ENCODE measurements around the gene FAM200A. TPM values are rescaled to one million over a fixed set of nuclear protein-coding genes. Genes with fewer than 3 reads are reported as not detected.
"Not testable (repeated sequence)": the region's sequence is repeated elsewhere in the genome, so short reads cannot be mapped to it uniquely, and the experiment has no call there.

Gene FAM200A
- total RNA-seq, 2 experiments from 2014 or later, result 3.3 to 3.8 TPM

GRCh38 chr7:99557196-99557607 is 5.3 kb upstream of the FAM200A start:
- Mint-ChIP-seq H3K27me3 (ENCODE audit: low read depth) (no peaks in the 10 kb centered on the region), H3K4me1 (ENCODE audit: low read depth) (peaks cover 48% of the 10 kb centered on the region), H3K27ac (peak overlapping the region; percentile 96), H3K9me3 (no peaks in the 10 kb centered on the region), H3K36me3 (ENCODE audit: low read depth) (peaks cover 43% of the 10 kb centered on the region), H3K4me3 (peak overlapping the region; percentile 91)
- DNase-seq, result no peak
- CTCF ChIA-PET, result interaction anchor here (0.6 to 1.7 kb wide), 4 partner anchors 32 to 148 kb away, joined by 3 to 5 read pairs (median 4); partner anchors contain the start of gene ZKSCAN5
- intact Hi-C loops (cut with micrococcal nuclease), result loop anchor here (5.0 to 10.0 kb wide), 2 partner anchors 150 to 458 kb away; partner anchors contain the start of genes BUD31, PDAP1 and ZKSCAN1

GRCh38 chr7:99554939-99555338 is 3.0 kb upstream of the FAM200A start:
- CTCF ChIA-PET, result no interaction called here
- Mint-ChIP-seq H3K36me3 (ENCODE audit: low read depth) (peaks cover 30% of the 10 kb centered on the region), H3K4me3 (no peak overlapping the region)

GRCh38 chr7:99553039-99553438 is 1.1 kb upstream of the FAM200A start:
- DNase-seq, result no peak
- H3K27ac Mint-ChIP-seq, result no peak overlapping the region
- H3K27me3 Mint-ChIP-seq (ENCODE audit: low read depth), result no peaks in the 10 kb centered on the region
- H3K4me1 Mint-ChIP-seq (ENCODE audit: low read depth), result peaks cover 38% of the 10 kb centered on the region
- H3K4me3 Mint-ChIP-seq, result peak overlapping the region; percentile 14
- H3K9me3 Mint-ChIP-seq, result peaks cover 3% of the 10 kb centered on the region
- H3K36me3 Mint-ChIP-seq (ENCODE audit: low read depth), result peaks cover 32% of the 10 kb centered on the region
- intact Hi-C loops (cut with micrococcal nuclease), result loop anchor here (10.0 kb wide), 1 partner anchor 462 kb away; the partner anchor contains the start of gene ZKSCAN1
- CTCF ChIA-PET, result interaction anchor here (0.6 kb wide), 1 partner anchor 539 kb away, joined by 3 read pairs; no protein-coding TSS in a partner anchor

More at GRCh38 chr7:99554939-99555338, 3.0 kb upstream of the FAM200A start:
- H3K9me3 Mint-ChIP-seq, result no peaks in the 10 kb centered on the region
- no peak overlapping the region for H3K27ac Mint-ChIP-seq
- no peaks in the 10 kb centered on the region for H3K27me3 Mint-ChIP-seq (ENCODE audit: low read depth)
- H3K4me1 Mint-ChIP-seq (ENCODE audit: low read depth), result peaks cover 36% of the 10 kb centered on the region
- intact Hi-C loops (cut with micrococcal nuclease), result loop anchor here (5.0 to 10.0 kb wide), 2 partner anchors 148 to 460 kb away; partner anchors contain the start of genes BUD31, PDAP1 and ZKSCAN1
- no peak for DNase-seq

- Mint-ChIP-seq H3K27me3 (ENCODE audit: low read depth) (no peaks in the 10 kb centered on the region), H3K36me3 (ENCODE audit: low read depth) (peaks cover 34% of the 10 kb centered on the region), H3K9me3 (peaks cover 8% of the 10 kb centered on the region), H3K27ac (peak overlapping the region; percentile 87), H3K4me3 (peak overlapping the region; percentile 88), H3K4me1 (ENCODE audit: low read depth) (peaks cover 28% of the 10 kb centered on the region)
- intact Hi-C loops (cut with micrococcal nuclease), result loop anchor here (10.0 kb wide), 1 partner anchor 463 kb away; the partner anchor contains the start of gene ZKSCAN1
- DNase-seq, result no peak
- CTCF ChIA-PET, result interaction anchor here (0.8 kb wide), 1 partner anchor 54 kb away, joined by 3 read pairs; no protein-coding TSS in a partner anchor
Measured at GRCh38 chr7:99551334-99551733, 580 bp downstream of the FAM200A start.

- H3K27ac Mint-ChIP-seq; H3K9me3 Mint-ChIP-seq; H3K4me3 Mint-ChIP-seq; intact Hi-C loops (cut with micrococcal nuclease); H3K27me3 Mint-ChIP-seq (ENCODE audit: low read depth); DNase-seq: not testable (repeated sequence)
- peaks cover 28% of the 10 kb centered on the region for H3K36me3 Mint-ChIP-seq (ENCODE audit: low read depth)
- peaks cover 18% of the 10 kb centered on the region for H3K4me1 Mint-ChIP-seq (ENCODE audit: low read depth)
- CTCF ChIA-PET, result interaction anchor here (1.0 kb wide), 1 partner anchor 9 kb away, joined by 4 read pairs; the partner anchor contains the start of gene ZNF655
Measured at GRCh38 chr7:99549545-99549944, 2.4 kb downstream of the FAM200A start.

- DNase-seq; H3K27ac Mint-ChIP-seq; H3K4me1 Mint-ChIP-seq (ENCODE audit: low read depth); H3K27me3 Mint-ChIP-seq (ENCODE audit: low read depth); H3K4me3 Mint-ChIP-seq; intact Hi-C loops (cut with micrococcal nuclease): not testable (repeated sequence)
- CTCF ChIA-PET, result interaction anchor here (0.5 kb wide), 1 partner anchor 53 kb away, joined by 7 read pairs; no protein-coding TSS in a partner anchor
- peaks cover 22% of the 10 kb centered on the region for H3K9me3 Mint-ChIP-seq
- peaks cover 30% of the 10 kb centered on the region for H3K36me3 Mint-ChIP-seq (ENCODE audit: low read depth)
Measured at GRCh38 chr7:99545308-99545707, 6.6 kb downstream of the FAM200A start.

GRCh38 chr7:99543916-99544315 is 8.0 kb downstream of the FAM200A start:
- Mint-ChIP-seq H3K9me3 (peaks cover 24% of the 10 kb centered on the region), H3K4me1 (ENCODE audit: low read depth) (no peaks in the 10 kb centered on the region), H3K27ac (no peak overlapping the region), H3K4me3 (no peak overlapping the region), H3K27me3 (ENCODE audit: low read depth) (no peaks in the 10 kb centered on the region), H3K36me3 (ENCODE audit: low read depth) (peaks cover 29% of the 10 kb centered on the region)
- CTCF ChIA-PET, result interaction anchor here (0.6 kb wide), 1 partner anchor 16 kb away, joined by 3 read pairs; no protein-coding TSS in a partner anchor
- intact Hi-C loops (cut with micrococcal nuclease), result no loop called here
- no peak for DNase-seq

GRCh38 chr7:99543081-99543671 is 8.7 kb downstream of the FAM200A start:
- H3K4me3 Mint-ChIP-seq, result no peak overlapping the region
- intact Hi-C loops (cut with micrococcal nuclease), result no loop called here
- CTCF ChIA-PET, result no interaction called here
- peaks cover 26% of the 10 kb centered on the region for H3K36me3 Mint-ChIP-seq (ENCODE audit: low read depth)
- H3K27ac Mint-ChIP-seq, result no peak overlapping the region
- H3K4me1 Mint-ChIP-seq (ENCODE audit: low read depth), result no peaks in the 10 kb centered on the region
- H3K9me3 Mint-ChIP-seq, result peaks cover 25% of the 10 kb centered on the region
- H3K27me3 Mint-ChIP-seq (ENCODE audit: low read depth), result no peaks in the 10 kb centered on the region
- DNase-seq, result no peak

GRCh38 chr7:99541212-99541611 is 10.7 kb downstream of the FAM200A start:
- DNase-seq, result no peak
- intact Hi-C loops (cut with micrococcal nuclease), result no loop called here
- CTCF ChIA-PET, result interaction anchor here (0.6 kb wide), 2 partner anchors 16 to 287 kb away, joined by 4 read pairs; partner anchors contain the start of gene CYP3A43
- Mint-ChIP-seq H3K4me3 (no peak overlapping the region), H3K27ac (no peak overlapping the region), H3K4me1 (ENCODE audit: low read depth) (no peaks in the 10 kb centered on the region), H3K36me3 (ENCODE audit: low read depth) (peaks cover 15% of the 10 kb centered on the region), H3K27me3 (ENCODE audit: low read depth) (no peaks in the 10 kb centered on the region), H3K9me3 (peaks cover 22% of the 10 kb centered on the region)

GRCh38 chr7:99540542-99540941 is 11.4 kb downstream of the FAM200A start:
- intact Hi-C loops (cut with micrococcal nuclease), result no loop called here
- CTCF ChIA-PET, result interaction anchor here (0.6 kb wide), 1 partner anchor 225 kb away, joined by 3 read pairs; no protein-coding TSS in a partner anchor
- H3K4me1 Mint-ChIP-seq (ENCODE audit: low read depth), result no peaks in the 10 kb centered on the region
- peaks cover 22% of the 10 kb centered on the region for H3K9me3 Mint-ChIP-seq
- no peak overlapping the region for H3K27ac Mint-ChIP-seq
- DNase-seq, result no peak
- peaks cover 15% of the 10 kb centered on the region for H3K36me3 Mint-ChIP-seq (ENCODE audit: low read depth)
- H3K27me3 Mint-ChIP-seq (ENCODE audit: low read depth), result no peaks in the 10 kb centered on the region
- H3K4me3 Mint-ChIP-seq, result no peak overlapping the region

- CTCF ChIA-PET, result interaction anchor here (0.8 kb wide), 1 partner anchor 13 kb away, joined by 3 read pairs; no protein-coding TSS in a partner anchor
- intact Hi-C loops (cut with micrococcal nuclease), result no loop called here
- Mint-ChIP-seq H3K4me1 (ENCODE audit: low read depth) (no peaks in the 10 kb centered on the region), H3K27me3 (ENCODE audit: low read depth) (no peaks in the 10 kb centered on the region), H3K4me3 (no peak overlapping the region), H3K9me3 (peaks cover 22% of the 10 kb centered on the region), H3K36me3 (ENCODE audit: low read depth) (peaks cover 15% of the 10 kb centered on the region), H3K27ac (no peak overlapping the region)
- DNase-seq, result no peak
Measured at GRCh38 chr7:99539213-99539811, 12.6 kb downstream of the FAM200A start.

GRCh38 chr7:99535667-99536066 is 16.2 kb downstream of the FAM200A start:
- Mint-ChIP-seq H3K4me1 (ENCODE audit: low read depth) (no peaks in the 10 kb centered on the region), H3K27me3 (ENCODE audit: low read depth) (no peaks in the 10 kb centered on the region), H3K36me3 (ENCODE audit: low read depth) (peaks cover 41% of the 10 kb centered on the region), H3K4me3 (no peak overlapping the region), H3K27ac (no peak overlapping the region), H3K9me3 (peaks cover 42% of the 10 kb centered on the region)
- DNase-seq, result no peak
- intact Hi-C loops (cut with micrococcal nuclease), result no loop called here
- CTCF ChIA-PET, result interaction anchor here (0.7 kb wide), 1 partner anchor 12 kb away, joined by 5 read pairs; no protein-coding TSS in a partner anchor

Measured in activated naive CD4-positive, alpha-beta T cell treated with anti-CD3 and anti-CD28 coated beads for 36 hours (primary cell).